A673 (cell line): Measurements from ENCODE around the gene ASTN2.

Experiments used
- CTCF ChIP-seq: fragments of 300-800, 200-600 bp; sonication (generic); conservative IDR thresholded peaks from 2 replicates; pipeline ENCODE4 v1.5.1; 2017; ENCODE audit warnings: low read depth, mild to moderate bottlenecking, antibody characterized with exemption, low read length, moderate library complexity, mixed read lengths
- EZH2 ChIP-seq: fragments of 200-600 bp; sonication (generic); IDR thresholded peaks from 2 replicates; pipeline ENCODE4 v1.6.1; 2017; ENCODE audit warnings: borderline replicate concordance, low read depth, mild to moderate bottlenecking, mixed read lengths, antibody characterized with exemption, low read length; ENCODE audit not compliant: poor library complexity, severe bottlenecking

GRCh38 chr9:116899337-116900006 lies 515.4 kb downstream of the ASTN2 start:
- TF ChIP-seq CTCF, result no peak
- TF ChIP-seq EZH2, result no peak
